NCI-H2227 treated with DMSO at 0.1 percent for 48 hours (cell line): ENCODE results near the gene TEX13B.
"Not testable (repeated sequence)": the region's sequence is repeated elsewhere in the genome, so short reads cannot be mapped to it uniquely, and the experiment has no call there.

ENCODE experiments used
- DNase-seq: peaks from one replicate; lab custom pipeline; 2025; lab: John Stamatoyannopoulos, UW

TEX13B gene, protein sequence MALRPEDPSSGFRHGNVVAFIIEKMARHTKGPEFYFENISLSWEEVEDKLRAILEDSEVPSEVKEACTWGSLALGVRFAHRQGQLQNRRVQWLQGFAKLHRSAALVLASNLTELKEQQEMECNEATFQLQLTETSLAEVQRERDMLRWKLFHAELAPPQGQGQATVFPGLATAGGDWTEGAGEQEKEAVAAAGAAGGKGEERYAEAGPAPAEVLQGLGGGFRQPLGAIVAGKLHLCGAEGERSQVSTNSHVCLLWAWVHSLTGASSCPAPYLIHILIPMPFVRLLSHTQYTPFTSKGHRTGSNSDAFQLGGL

DNA sequence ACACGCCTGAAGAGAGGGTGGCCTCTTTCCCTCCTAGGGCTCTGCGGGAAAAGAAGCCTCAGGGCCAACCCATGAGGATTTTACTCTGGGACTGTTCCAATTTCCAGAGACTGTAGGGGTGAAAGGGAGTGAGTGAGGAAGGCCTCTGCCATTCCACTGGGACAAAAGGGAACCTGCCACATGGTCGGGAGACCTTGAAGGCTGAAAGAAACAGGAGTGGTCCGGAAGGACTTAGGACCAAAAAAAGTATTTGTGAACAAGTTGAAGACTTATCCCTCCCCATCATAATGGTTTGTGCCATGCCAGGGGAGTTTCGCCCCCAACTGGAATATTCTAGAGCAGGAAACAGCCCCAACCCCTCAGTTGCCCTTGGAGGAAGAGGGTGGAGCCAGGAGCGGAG is at the start of gene TEX13B:
TEX13B (minus strand) TSS at position 15 of the 400 bp plus-strand sequence. CDS start 243 bp downstream, outside the sequence.
- no peak for DNase-seq

DNA sequence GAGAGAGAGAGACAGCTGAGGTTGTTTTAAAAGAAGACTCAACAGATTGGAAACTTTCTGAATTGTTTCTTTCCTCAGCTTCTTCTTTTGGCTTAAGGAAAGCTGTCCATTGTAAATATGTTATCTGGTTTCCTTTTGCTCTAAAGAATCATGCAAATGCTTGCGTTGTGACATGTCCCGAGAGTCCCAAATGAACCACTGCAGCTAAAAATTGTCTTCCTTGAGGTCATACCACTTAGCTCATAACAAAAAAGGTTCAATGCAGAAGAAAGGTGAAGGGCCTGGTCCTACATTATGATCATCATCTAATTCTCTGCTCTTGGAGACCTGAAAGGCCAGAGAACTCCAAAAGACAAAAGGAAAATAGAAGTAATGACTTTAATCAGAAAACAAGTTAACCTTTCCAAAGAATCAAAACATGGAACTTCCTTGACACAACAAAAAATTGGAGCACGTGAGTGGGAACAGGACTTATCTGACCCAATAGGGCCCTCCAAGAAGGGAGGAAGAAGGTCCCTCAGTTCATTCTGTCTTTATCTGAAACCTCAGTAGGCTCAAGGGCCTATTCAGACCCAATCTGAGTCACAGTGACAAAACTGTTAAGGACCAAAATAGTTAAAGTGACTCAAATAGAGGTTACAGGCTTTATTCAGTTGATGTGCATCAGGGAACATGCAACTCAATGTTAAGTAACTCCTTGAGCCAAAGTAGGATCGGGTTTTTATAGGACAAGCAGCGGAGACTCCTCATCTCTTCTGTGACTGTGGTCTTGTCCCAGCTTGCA is 48.0 kb upstream of the TEX13B start:
- DNase-seq, result no peak

DNA sequence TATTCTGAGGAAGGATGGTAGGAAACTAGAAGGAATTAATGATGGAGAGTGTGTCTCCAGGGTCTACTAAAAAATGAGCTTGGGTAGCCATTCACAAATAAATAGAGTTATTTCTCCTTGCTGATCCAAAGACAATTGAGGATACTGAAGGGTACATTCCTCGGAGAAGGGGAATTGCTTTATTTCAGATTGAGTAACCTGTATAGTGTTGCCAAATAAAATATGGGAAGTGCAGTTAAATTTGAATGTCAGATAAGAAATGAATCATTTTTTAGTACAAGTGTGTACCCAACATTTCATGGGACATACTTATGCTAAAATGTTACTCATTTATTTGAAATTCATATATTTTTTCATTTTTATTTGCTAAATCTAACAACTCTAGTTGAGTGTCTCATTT is 46.7 kb upstream of the TEX13B start:
- no peak for DNase-seq

DNA sequence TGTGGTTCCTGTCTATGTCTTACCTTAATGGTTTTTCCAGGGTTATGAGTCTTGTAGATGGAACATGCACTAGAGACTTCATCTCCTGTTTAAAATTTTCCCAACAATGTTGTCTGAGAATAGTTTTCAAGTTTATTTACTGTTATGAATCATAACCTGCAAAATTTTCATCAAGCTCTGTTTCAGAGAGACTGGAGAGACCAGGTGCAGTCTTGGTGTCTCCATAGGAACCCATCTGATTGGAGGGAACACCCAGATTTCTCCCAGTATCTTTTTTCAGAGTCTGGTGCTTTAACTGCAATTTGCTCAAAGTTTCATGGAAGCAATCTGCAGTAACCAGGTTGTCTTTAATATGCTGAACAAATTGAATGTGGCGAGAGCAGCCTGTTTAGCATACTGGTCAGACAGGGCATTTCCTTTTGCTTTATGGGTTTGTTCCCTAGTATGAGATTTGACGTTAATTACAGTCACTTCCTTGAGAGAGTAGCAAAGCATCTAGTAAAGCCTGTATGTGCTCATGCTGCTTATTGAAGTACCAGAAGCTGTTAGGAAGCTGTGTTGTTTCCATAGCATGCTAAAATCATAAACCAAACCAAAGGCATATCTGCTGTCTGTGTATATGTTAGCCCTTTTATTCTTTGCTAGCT is 43.9 kb upstream of the TEX13B start:
- no peak for DNase-seq

DNA sequence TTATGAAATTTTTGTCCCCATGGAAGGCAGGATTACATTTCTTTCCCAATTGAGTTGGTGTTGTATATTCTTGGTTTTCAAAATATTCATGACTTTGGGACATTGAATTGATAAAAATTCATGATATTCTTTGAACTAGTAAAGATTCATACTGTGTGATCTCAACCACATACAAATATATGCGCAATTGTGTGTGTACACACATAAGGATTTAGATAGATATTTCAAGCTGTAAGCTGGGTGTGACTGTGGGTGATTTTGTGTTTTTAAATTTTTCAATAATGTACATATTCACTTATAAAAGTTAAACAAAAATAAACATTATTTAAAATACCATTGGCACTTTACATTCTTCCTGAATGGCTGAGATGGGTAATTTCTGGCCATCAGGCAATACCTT is 43.2 kb upstream of the TEX13B start:
- DNase-seq, result no peak

DNA sequence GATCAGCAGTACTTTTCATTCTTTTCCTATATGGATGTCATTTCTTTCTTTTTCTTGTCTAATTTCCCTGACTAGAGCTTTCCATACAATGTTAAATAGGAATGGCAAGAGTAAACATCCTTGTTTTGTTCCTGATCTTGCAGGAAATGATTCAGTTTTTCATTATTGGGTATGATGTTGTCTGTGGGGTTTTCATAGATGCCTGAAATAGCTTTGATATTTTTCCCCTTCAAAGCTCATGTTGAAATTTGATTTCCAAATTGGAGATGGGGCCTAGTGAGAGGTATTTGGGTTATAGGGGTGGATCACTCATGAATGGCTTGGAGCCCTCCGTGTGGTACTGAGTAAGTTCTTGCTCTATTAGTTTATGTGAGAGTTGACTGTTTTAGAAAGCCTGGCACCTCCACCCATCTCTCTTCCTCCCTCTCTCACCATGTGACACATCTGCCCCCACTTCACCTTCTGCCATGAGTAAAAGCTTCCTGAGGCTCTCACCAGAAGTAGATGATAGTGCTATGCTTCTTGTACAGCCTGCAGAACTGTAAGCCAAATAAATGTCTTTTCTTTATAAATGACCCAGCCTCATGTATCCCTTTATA is 40.4 kb upstream of the TEX13B start:
- no peak for DNase-seq

DNA sequence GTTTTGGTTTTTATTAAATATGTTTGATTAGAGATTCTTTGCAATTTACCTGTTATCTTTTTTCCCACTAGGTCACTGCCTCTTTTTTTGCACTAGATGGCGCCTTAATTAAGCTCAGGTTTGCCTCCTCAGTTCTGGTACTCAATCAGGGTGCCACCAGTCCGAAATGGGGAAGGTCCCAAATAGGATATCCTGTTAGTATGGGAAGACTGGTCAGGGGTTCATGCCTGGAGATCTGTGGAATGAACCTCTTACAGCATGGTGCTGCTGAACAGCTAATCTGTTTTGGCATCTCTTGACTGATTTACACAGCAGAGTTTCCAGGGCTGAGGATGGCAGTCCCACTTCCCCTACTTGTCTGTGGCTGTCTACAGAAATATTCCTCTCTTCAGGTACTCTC is 38.5 kb upstream of the TEX13B start:
- DNase-seq, result no peak

DNA sequence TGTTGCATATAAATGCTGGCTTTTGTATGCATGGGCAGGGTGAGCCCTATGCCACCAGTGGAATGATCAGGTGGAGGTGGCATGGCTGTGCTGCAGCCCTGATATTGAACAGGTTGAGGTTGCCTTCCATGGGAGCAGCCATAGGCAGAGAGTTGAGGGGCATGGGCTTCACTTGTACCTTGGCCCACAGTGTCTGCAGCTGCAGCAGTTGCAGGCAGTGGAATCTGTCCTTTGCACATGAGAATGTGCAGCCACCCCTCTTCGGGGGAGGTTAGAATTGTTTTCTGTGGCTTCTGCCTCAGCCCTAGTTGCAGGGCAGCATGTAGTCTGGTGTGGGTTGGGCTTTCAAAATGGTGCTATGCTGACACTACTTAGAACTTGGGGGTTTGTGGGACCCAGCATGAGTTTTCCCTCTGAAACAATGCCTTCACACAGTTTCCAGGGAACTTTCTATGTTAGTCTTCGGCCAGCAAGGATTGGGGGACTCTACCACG is 37.3 kb upstream of the TEX13B start:
- no peak for DNase-seq

DNA sequence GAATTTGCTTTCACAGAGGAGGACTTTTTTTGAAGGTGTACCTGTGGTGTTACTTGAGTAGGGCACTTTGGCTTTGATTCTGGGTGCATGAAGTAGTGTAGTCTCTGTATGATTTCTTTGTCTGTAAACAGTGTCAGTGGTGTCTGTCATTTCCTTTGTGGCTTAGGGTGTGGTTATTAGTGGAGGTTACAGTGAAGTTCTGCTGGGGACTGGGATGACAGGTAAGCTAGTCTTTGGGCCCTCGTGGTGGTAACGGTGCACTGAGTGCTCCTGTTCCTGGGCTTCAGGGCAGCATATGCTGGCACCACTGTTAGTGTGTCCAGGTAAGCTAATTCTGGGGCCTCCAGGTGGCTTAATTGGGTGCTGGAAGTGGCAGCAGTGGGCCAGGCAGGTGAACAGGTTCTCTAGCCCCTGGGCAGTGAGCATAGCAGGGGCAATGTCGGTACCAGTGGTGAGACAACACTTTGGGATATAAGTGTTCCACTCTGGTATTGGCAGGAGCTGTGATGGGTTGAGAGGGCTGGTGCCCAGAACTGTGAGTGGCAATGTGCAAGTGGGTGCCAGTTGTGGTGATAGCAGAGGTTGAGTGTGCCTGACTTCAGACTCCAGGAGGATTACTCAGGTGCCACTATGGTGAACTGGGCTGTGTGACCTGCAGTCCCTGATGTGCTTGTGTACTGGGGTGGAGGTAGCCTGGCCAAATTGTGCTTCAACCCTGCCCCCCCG is 36.6 kb upstream of the TEX13B start:
- DNase-seq, result no peak

DNA sequence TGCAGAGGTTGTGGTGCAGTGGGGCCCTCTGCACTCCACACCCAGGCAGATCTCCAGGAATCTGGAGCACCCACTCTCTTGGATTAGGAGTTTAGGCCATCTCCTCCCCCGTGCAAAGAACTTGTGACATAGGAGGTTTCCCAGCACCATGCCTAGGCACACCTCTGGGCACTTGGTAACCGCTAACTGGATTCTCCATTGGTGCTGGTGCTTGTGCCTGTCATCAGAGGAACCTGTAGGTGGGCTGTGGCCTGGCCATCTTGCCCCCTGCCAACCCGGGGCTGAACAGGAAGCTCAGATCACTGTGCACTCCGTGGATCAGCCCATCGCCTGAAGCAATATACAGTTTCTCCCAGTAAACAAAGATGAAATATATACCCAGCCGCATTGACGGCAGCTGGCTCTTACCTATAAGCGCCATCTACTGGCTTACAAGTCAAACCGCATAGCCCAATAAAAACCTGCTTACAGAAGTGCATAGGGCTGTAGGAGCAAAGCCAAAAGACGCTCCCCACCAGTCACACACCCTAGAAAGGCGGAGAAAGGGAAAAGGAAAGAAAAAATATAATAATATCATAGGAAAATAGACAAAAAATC is 19.1 kb upstream of the TEX13B start:
- DNase-seq, result peak; percentile 0

DNA sequence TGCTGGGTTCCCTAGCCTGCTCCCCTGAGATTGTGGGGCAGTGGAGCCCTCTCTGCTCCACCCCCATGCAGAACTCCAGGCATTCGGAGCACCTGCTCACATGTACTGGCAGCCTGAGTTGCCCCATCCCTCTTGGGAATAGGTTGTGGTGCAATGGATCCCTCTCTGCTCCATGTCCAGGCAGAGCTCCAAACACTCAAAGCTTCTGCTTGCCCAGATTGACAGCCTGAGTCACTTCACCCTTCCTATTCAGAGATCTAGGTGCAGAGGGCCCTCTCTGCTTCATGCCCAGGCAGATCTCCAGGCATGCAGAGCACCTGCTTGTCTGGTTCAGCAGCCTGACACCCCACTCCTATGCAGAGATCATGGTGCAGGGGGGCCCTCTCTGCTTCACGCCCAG is 18.6 kb upstream of the TEX13B start:
- no peak for DNase-seq

DNA sequence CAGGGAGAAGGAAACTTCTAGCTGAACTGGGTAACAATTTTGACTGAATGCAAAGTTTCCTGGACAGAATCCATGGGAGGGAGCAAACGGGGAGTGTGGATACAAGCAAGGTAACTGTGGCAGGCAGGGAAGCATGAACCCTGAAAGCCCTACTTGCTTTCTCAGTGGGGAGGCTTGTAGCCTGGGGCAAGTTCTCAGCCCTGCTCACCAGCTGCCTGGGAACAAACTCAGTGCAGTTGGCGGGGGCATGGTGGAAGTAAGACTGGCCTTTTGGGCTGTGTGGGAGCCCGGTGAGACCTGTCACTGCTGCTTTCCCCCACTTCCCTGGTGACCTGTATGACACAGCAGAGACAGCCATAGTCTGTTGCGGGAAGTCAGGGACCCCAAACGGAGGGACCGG is 14.0 kb upstream of the TEX13B start:
- no peak for DNase-seq

DNA sequence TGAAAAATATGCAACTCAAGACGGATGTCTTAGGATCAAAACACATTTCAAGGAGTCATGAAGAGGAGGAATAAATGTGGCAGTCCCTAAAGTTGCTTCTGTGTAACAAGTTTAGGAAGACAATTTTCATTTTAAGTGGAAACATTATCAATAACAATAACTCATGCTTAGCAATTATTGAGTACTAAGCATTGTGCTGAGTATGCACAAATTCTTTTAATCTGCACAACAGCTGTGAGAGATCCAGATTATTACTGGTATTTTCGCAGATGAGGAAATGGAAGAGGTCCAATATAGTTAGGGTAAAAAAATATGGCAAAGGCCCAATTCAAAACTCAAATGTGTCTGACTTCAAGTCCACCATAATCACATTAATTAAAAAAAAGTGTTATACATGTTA is 2.9 kb upstream of the TEX13B start:
- DNase-seq, result no peak

DNA sequence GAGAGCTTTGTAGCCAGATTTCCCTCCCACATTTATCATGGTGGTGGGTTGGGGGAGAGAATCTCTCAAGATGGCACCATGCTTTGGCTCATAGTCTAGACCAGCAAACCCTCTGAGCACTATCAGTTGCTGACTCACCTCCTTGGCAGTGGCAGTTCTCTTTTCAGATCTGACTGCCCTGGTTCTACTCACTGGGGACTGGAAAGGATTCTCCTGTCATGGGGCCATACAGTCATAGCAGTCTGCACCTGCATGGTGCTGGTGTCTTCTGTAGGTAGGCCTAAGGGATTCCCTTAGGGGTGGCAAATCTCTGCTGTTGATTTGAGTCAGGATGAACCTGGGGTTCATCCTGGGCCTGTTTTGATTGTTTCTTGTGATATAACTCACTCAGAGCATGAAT is 2.6 kb downstream of the TEX13B start:
- no peak for DNase-seq

DNA sequence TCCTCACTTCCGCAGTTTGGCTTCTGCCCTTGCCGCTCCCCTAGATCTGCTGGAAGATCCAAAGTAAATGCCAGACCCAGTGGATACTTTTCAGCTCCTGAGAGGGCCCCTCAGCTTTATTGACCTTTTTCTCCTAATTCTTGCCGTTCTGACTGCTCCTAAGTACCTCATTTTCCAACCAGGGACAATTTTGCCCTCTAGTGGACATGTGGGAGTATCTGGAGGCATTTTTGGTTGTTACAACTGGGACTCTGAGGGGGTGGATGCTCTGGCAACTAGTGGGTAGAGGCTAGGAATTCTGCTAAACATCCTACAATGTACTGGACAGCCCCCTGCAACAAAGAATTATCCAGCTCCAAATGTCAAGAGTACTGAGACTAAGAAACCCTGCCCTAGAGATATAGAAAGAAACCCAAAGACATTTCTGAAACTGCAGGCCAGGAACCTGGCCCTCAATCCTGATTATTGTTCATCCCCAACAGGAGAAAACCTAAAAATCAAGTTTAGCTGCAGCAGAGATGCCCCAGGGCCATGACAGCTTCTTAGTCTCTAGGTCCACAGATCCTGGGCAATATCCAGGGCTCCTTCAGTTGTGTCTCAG is 3.4 kb downstream of the TEX13B start:
- DNase-seq, result peak; percentile 9

DNA sequence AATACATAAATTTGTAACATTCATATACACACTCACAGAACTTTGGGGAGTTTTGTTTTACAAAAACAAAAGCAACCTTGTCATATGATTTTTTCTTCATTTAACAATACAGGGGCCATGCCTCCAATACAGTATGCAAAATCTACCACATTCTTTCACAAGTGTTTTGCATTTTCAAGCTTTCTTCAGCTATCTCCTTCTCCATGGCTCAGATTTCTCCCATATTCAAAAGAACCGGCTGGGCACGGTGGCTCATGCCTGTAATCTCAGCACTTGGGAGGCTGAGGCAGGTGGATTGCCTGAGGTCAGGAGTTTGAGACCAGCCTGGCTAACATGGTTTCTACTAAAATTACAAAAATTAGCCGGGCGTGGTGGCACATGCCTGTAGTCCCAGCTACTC is 4.1 kb downstream of the TEX13B start:
- DNase-seq, result no peak

DNA sequence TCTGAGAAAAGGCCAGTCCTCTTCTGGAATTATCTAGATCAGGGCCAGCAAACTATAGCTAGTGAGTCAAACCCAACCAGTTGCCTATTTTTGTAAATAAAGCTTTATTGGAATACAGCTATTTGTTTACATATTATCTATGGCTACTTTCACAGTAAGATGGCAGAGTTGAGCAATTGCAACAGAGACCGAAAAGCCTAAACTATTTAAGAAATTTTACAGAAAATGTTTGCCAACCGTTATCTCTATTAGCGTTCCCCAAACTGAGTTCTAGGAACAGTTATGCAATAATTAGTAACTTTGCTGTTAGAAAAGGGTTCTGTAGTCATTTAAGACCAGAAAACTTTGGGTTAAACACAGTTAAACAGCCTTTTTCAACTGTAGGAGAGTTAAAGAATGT is 10.5 kb downstream of the TEX13B start:
- DNase-seq, result no peak

DNA sequence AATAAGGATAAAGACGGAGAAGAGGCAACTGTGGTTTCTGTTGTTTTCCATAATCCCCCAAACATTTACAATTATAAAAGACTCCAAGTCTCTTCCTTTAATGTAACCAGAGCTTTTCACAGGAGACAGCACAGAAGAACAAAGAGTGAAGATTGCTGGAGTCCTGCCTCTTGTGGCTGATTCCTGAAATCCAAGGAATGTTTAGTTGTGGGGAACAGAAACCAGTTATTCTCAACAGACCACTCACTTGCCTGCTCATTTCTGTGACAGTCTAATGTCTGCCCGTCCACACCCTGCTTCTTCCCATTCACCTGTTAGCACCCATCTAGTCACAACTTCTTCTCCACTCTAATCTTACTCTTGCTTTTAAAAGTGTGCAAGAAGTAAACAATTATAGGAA is 12.1 kb downstream of the TEX13B start:
- DNase-seq, result no peak

DNA sequence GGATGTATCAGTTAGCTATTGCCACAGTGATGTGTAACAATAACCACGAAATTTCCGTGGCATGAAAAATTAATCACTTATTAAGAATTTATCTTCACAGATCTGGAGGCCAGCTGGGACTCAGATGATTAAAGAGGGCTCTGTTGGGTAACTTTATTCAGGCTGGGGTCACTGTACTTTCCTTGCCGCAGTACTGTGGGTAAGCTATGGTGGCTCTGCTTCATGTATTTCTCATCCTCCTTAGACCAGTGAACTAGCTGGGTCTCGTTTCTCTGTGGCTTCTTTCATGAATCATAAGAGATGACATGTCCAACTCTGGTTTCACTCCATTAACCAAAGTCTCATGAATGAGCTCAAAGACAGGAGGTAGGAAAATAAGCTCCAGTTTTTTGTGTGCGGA is 13.5 kb downstream of the TEX13B start:
- no peak for DNase-seq

DNA sequence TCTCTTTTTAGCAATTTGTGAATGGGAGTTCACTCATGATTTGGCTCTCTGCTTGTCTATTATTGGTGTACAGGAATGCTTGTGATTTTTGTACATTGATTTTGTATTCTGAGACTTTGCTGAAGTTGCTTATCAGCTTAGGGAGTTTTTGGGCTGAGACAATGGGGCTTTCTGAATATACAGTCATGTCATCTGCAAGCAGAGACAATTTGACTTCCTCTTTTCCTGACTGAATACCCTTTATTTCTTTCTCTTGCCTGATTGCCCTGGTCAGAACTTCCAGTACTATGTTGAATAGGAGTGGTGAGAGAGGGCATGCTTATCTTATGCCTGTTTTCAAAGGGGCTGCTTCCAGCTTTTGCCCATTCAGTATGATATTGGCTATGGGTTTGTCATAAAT is 26.8 kb downstream of the TEX13B start:
- not testable (repeated sequence) for DNase-seq

DNA sequence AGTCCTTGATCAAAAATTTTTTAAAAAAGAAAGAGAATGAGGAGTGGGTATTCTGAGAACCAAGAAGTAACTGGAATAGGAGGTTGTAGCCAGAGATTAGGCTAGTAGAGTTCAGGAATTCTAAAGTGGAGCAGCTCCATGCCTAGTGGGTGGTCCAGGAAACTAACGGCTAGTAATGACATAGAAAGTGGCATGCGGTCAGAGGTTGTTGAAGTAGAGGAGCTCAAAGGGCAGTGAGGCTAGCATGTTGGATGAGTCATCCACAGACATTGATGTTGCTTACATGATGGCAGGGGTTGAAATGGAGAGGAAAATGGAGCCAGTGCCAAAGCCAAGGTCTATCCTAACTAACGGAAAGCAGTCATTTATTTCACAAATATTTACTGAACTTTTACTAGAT is 42.1 kb downstream of the TEX13B start:
- DNase-seq, result no peak
